Transverse colon (tissue), 4 donors: Measurements from ENCODE around the gene TMCC3. TPM values are rescaled to one million over a fixed set of nuclear protein-coding genes. Genes with fewer than 3 reads are reported as not detected.

Source experiments
- DNase-seq: peaks from one replicate; pipeline ENCODE4 v3.0.0-alpha.2; 2019
- H3K27ac ChIP-seq, 4 donors: fragments of 200-600 bp; sonication (generic); 2 replicates each; pipeline ENCODE4 v1.5.1; 2016 to 2018; ENCODE audit warnings: inconsistent platforms in 4 of 4
- H3K27me3 ChIP-seq: fragments of 200-600 bp; sonication (generic); 2 replicates; pipeline ENCODE4 v1.5.1; 2017; ENCODE audit warnings: inconsistent platforms
- H3K36me3 ChIP-seq, 4 donors: fragments of 200-600 bp; sonication (generic); 2 replicates each; pipeline ENCODE4 v1.5.1; 2017 to 2019; ENCODE audit warnings: inconsistent platforms in 4 of 4
- H3K4me1 ChIP-seq, 4 donors: fragments of 200-600 bp; sonication (generic); 2 replicates each; pipeline ENCODE4 v1.5.1; 2017 to 2020; ENCODE audit warnings: inconsistent platforms in 4 of 4
- H3K4me3 ChIP-seq, 4 donors: fragments of 200-600 bp; sonication (generic); 1 replicate in 1 of 4; 2 replicates in 3 of 4; pipeline versions ENCODE4 v1.5.1 to v1.6.1; 2017 to 2019; ENCODE audit warnings: inconsistent platforms in 4 of 4
- H3K9me3 ChIP-seq, 2 donors: fragments of 200-600 bp; sonication (generic); 2 replicates each; pipeline ENCODE4 v1.5.1; 2017 to 2019; ENCODE audit warnings: inconsistent platforms in 2 of 2
- CTCF ChIP-seq, 5 experiments: fragments of 200-600 bp in 3 of 5; fragments of 450-650 bp in 2 of 5; sonication (generic) in 3 of 5; IDR thresholded peaks; 1 replicate in 2 of 5; 2 replicates in 3 of 5; pipeline ENCODE4 v1.5.1; 2016 to 2017; ENCODE audit warnings: antibody characterized with exemption in 5 of 5, inconsistent platforms in 3 of 5, mild to moderate bottlenecking in 2 of 5, moderate library complexity in 1 of 5
- EP300 ChIP-seq: sonication (generic); formaldehyde crosslinking; IDR thresholded peaks from one replicate; pipeline ENCODE4 v1.6.1; 2017; ENCODE audit warnings: antibody characterized with exemption, low read depth
- POLR2A ChIP-seq: fragments of 450-650 bp; IDR thresholded peaks from one replicate; pipeline ENCODE4 v1.6.1; 2016; ENCODE audit warnings: antibody characterized with exemption, mild to moderate bottlenecking, moderate library complexity
- POLR2AphosphoS5 ChIP-seq, 3 donors: sonication (generic); formaldehyde crosslinking; IDR thresholded peaks; one replicate each; pipeline ENCODE4 v1.6.1; 2016; ENCODE audit warnings: antibody characterized with exemption in 3 of 3
- WGBS, 2 donors: methylation state at CpG; one replicate each; pipeline ENCODE4 v1.1.5; 2018; ENCODE audit warnings: low coverage in 1 of 2; 5-methylcytosine and 5-hydroxymethylcytosine counted together
- in situ Hi-C, 4 donors: fragments of 200-750 bp; cut with MboI; loops; one replicate each; pipeline versions ENCODE4 v1.15.0 to v1.15.1; 2017; ENCODE audit warnings: low sequenced_read_pairs in 3 of 4, low pct_ligation_motif_present in 1 of 4, low pct_unique_long_range_greater_than_20kb in 1 of 4
- intact Hi-C: fragments of 100-400 bp; cut with DNase I; formaldehyde crosslinking; loops from one replicate; pipeline ENCODE4 v1.15.1; 2023; ENCODE audit warnings: low total_unique reads
- total RNA-seq, 4 donors: library from RNA; depleted of rRNA; stranded (reverse); fragments of >200 nt; gene quantifications; one replicate each; pipeline ENCODE4 v1.1.0, GENCODE V29; 2016

TMCC3 gene
- total RNA-seq, 4 donors from 2014 or later: 6.4 to 79.3 (median 65.9) TPM

- no peaks in the 10 kb centered on the region for H3K9me3 ChIP-seq
- peaks cover 0 to 10% (median 2%) of the 10 kb centered on the region in 4 donors for H3K4me1 ChIP-seq
- no peak for DNase-seq
- no peak overlapping the region for H3K27ac ChIP-seq
- intact Hi-C loops (no loop called here), in situ Hi-C loops (loop anchor here in 1 of 4 donors (25.0 kb wide), 1 partner anchor 192 kb away; no protein-coding TSS in a partner anchor)
- H3K27me3 ChIP-seq: no peaks in the 10 kb centered on the region
- 81 to 82% methylated on average over 6 to 7 of the region's 7 CpGs for WGBS, 2 donors
- no peak overlapping the region for H3K4me3 ChIP-seq
- TF ChIP-seq EP300 (no peak), POLR2A (no peak), POLR2AphosphoS5 (IDR thresholded peaks at IDR 0.05) (no peak)
- H3K36me3 ChIP-seq: peaks cover 0 to 4% (median 0%) of the 10 kb centered on the region in 4 donors
Measured at GRCh38 chr12:94570161-94570560, 80.2 kb downstream of the TMCC3 start.

- Histone ChIP-seq H3K27ac (no peak overlapping the region), H3K36me3 (peaks cover 0 to 4% (median 0%) of the 10 kb centered on the region in 4 donors), H3K4me1 (peaks cover 0 to 10% (median 2%) of the 10 kb centered on the region in 4 donors), H3K9me3 (no peaks in the 10 kb centered on the region), H3K4me3 (no peak overlapping the region), H3K27me3 (no peaks in the 10 kb centered on the region)
- intact Hi-C loops (no loop called here), in situ Hi-C loops (loop anchor here in 1 of 4 donors (25.0 kb wide), 1 partner anchor 195 kb away; no protein-coding TSS in a partner anchor)
- 92 to 95% methylated on average over 6 of the region's 6 CpGs for WGBS, 2 donors
- DNase-seq: no peak
- no peak for TF ChIP-seq POLR2A
Measured at GRCh38 chr12:94567761-94568160, 82.6 kb downstream of the TMCC3 start.

GRCh38 chr12:94566345-94566744 is 84.0 kb downstream of the TMCC3 start:
- Histone ChIP-seq H3K27me3 (no peaks in the 10 kb centered on the region), H3K36me3 (peaks cover 0 to 4% (median 0%) of the 10 kb centered on the region in 4 donors), H3K9me3 (no peaks in the 10 kb centered on the region), H3K4me1 (peaks cover 0 to 14% (median 5%) of the 10 kb centered on the region in 4 donors), H3K4me3 (no peak overlapping the region), H3K27ac (no peak overlapping the region)
- no peak for TF ChIP-seq POLR2AphosphoS5 (IDR thresholded peaks at IDR 0.05)
- no peak for TF ChIP-seq CTCF (IDR thresholded peaks at IDR 0.05)
- TF ChIP-seq POLR2A: no peak
- no peak for TF ChIP-seq EP300
- in situ Hi-C loops: loop anchor here in 1 of 4 donors (25.0 kb wide), 1 partner anchor 196 kb away; no protein-coding TSS in a partner anchor
- no peak for DNase-seq
- 82 to 84% methylated on average over 7 to 8 of the region's 8 CpGs for WGBS, 2 donors
- intact Hi-C loops: no loop called here

- H3K4me3 ChIP-seq: no peak overlapping the region
- intact Hi-C loops (no loop called here), in situ Hi-C loops (loop anchor here in 1 of 4 donors (25.0 kb wide), 1 partner anchor 197 kb away; no protein-coding TSS in a partner anchor)
- 93 to 94% methylated on average over 8 of the region's 8 CpGs for WGBS, 2 donors
- TF ChIP-seq POLR2AphosphoS5 (IDR thresholded peaks at IDR 0.05) (no peak), POLR2A (no peak), CTCF (IDR thresholded peaks at IDR 0.05) (no peak), EP300 (no peak)
- peaks cover 0 to under 1% (median 0%) of the 10 kb centered on the region in 4 donors for H3K36me3 ChIP-seq
- peaks cover 0 to 17% (median 9%) of the 10 kb centered on the region in 4 donors for H3K4me1 ChIP-seq
- H3K27ac ChIP-seq: no peak overlapping the region
- H3K27me3 ChIP-seq: no peaks in the 10 kb centered on the region
- H3K9me3 ChIP-seq: no peaks in the 10 kb centered on the region
- no peak for DNase-seq
Measured at GRCh38 chr12:94565683-94566082, 84.7 kb downstream of the TMCC3 start.

GRCh38 chr12:94563286-94563685 is 87.1 kb downstream of the TMCC3 start:
- in situ Hi-C loops: loop anchor here in 1 of 4 donors (25.0 kb wide), 1 partner anchor 199 kb away; no protein-coding TSS in a partner anchor

More at GRCh38 chr12:94563286-94563685, 87.1 kb downstream of the TMCC3 start:
- Histone ChIP-seq H3K27ac (no peak overlapping the region), H3K36me3 (no peaks in the 10 kb centered on the region), H3K4me1 (peaks cover 0 to 36% (median 19%) of the 10 kb centered on the region in 4 donors), H3K9me3 (no peaks in the 10 kb centered on the region), H3K27me3 (no peaks in the 10 kb centered on the region), H3K4me3 (no peak overlapping the region)
- 77% methylated on average over 5 of the region's 5 CpGs for WGBS, 2 donors
- TF ChIP-seq CTCF (IDR thresholded peaks at IDR 0.05) (no peak), EP300 (no peak), POLR2A (no peak), POLR2AphosphoS5 (IDR thresholded peaks at IDR 0.05) (no peak)
- intact Hi-C loops: no loop called here
- DNase-seq: no peak
